H9 (cell line): ENCODE measurements around the gene HS2ST1. TPM values are rescaled to one million over a fixed set of nuclear protein-coding genes. Genes with fewer than 3 reads are reported as not detected.
"Not testable (repeated sequence)": the region's sequence is repeated elsewhere in the genome, so short reads cannot be mapped to it uniquely, and the experiment has no call there.

ENCODE experiments used
- DNase-seq: peaks from one replicate; pipeline ENCODE4 v3.0.0-alpha.2; 2017
- H2AFZ ChIP-seq: one replicate; pipeline ENCODE4 v1.6.1; 2013; ENCODE audit warnings: mild to moderate bottlenecking, low read length, control low read depth, moderate library complexity
- H2AK5ac ChIP-seq: 2 replicates; pipeline ENCODE4 v1.6.1; 2013; ENCODE audit warnings: low read length, control low read depth, mixed read lengths; ENCODE audit not compliant: insufficient read length
- H2BK120ac ChIP-seq: one replicate; pipeline ENCODE4 v1.6.1; 2013; ENCODE audit warnings: low read depth, mild to moderate bottlenecking, low read length, control low read depth, inconsistent platforms; ENCODE audit not compliant: poor library complexity, severe bottlenecking
- H2BK12ac ChIP-seq: 2 replicates; pipeline ENCODE4 v1.6.1; 2013; ENCODE audit warnings: low read length, control low read depth, mixed read lengths, low read depth; ENCODE audit not compliant: insufficient read length
- H2BK15ac ChIP-seq: 2 replicates; pipeline ENCODE4 v1.6.1; 2013; ENCODE audit warnings: low read depth, low read length, control low read depth
- H2BK20ac ChIP-seq: one replicate; pipeline ENCODE4 v1.6.1; 2013; ENCODE audit warnings: low read depth, mild to moderate bottlenecking, low read length, control low read depth, inconsistent platforms; ENCODE audit not compliant: poor library complexity, severe bottlenecking
- H2BK5ac ChIP-seq: 2 replicates; pipeline ENCODE4 v1.6.1; 2013; ENCODE audit warnings: low read length, control low read depth, mixed read lengths; ENCODE audit not compliant: insufficient read length
- H3K14ac ChIP-seq: 2 replicates; pipeline ENCODE4 v1.6.1; 2013; ENCODE audit warnings: low read length, control low read depth; ENCODE audit not compliant: insufficient read depth
- H3K18ac ChIP-seq: 2 replicates; pipeline ENCODE4 v1.6.1; 2013; ENCODE audit warnings: low read depth, mild to moderate bottlenecking, mixed read lengths, low read length, control low read depth; ENCODE audit not compliant: insufficient read length
- H3K23ac ChIP-seq: 2 replicates; pipeline ENCODE4 v1.6.1; 2013; ENCODE audit warnings: low read length, control low read depth, mixed read lengths, low read depth; ENCODE audit not compliant: insufficient read length
- H3K23me2 ChIP-seq: 2 replicates; pipeline ENCODE4 v1.6.1; 2013; ENCODE audit warnings: low read depth, mild to moderate bottlenecking, mixed read lengths, low read length, control low read depth; ENCODE audit not compliant: insufficient read length, poor library complexity, severe bottlenecking
- H3K27ac ChIP-seq: 2 replicates; pipeline ENCODE4 v1.5.1; 2013; ENCODE audit warnings: low read length, control low read depth, mixed read lengths, low read depth; ENCODE audit not compliant: insufficient read length
- H3K27me3 ChIP-seq: 2 replicates; pipeline ENCODE4 v1.6.1; 2013; ENCODE audit warnings: low read length, control low read depth, inconsistent platforms; ENCODE audit not compliant: insufficient read depth
- H3K4ac ChIP-seq: 2 replicates; pipeline ENCODE4 v1.6.1; 2013; ENCODE audit warnings: low read depth, mild to moderate bottlenecking, control low read depth, inconsistent platforms, low read length, moderate library complexity
- H3K4me1 ChIP-seq: 2 replicates; pipeline ENCODE4 v1.6.1; 2013; ENCODE audit warnings: low read length, control low read depth, inconsistent platforms; ENCODE audit not compliant: insufficient read depth
- H3K4me2 ChIP-seq: 2 replicates; pipeline ENCODE4 v1.6.1; 2013; ENCODE audit warnings: low read length, control low read depth, mixed read lengths; ENCODE audit not compliant: insufficient read length, insufficient read depth
- H3K56ac ChIP-seq: 2 replicates; pipeline ENCODE4 v1.6.1; 2013; ENCODE audit warnings: low read depth, mild to moderate bottlenecking, mixed read lengths, low read length, control low read depth; ENCODE audit not compliant: insufficient read length
- H3K79me1 ChIP-seq: 2 replicates; pipeline ENCODE4 v1.6.1; 2013; ENCODE audit warnings: low read depth, mild to moderate bottlenecking, moderate library complexity, low read length, control low read depth, inconsistent platforms; ENCODE audit not compliant: insufficient read depth, poor library complexity, severe bottlenecking
- H3K79me2 ChIP-seq: 2 replicates; pipeline ENCODE4 v1.6.1; 2013; ENCODE audit warnings: low read length, control low read depth, inconsistent platforms; ENCODE audit not compliant: insufficient read depth
- H3K9ac ChIP-seq: 2 replicates; pipeline ENCODE4 v1.6.1; 2013; ENCODE audit warnings: low read length, control low read depth, mixed read lengths; ENCODE audit not compliant: insufficient read length; ENCODE audit errors: extremely low read depth
- H3K9me3 ChIP-seq: one replicate; pipeline ENCODE4 v1.6.1; 2013; ENCODE audit warnings: low read depth, low read length, inconsistent platforms; ENCODE audit not compliant: control insufficient read depth
- H3T11ph ChIP-seq: one replicate; pipeline ENCODE4 v1.6.1; 2013; ENCODE audit warnings: mild to moderate bottlenecking, low read length, control low read depth, inconsistent platforms
- H4K20me1 ChIP-seq: one replicate; pipeline ENCODE4 v1.6.1; 2013; ENCODE audit not compliant: control insufficient read depth, insufficient read length, insufficient read depth
- H4K5ac ChIP-seq: 2 replicates; pipeline ENCODE4 v1.6.1; 2013; ENCODE audit warnings: low read depth, mild to moderate bottlenecking, mixed read lengths, low read length, control low read depth; ENCODE audit not compliant: insufficient read length
- H4K8ac ChIP-seq: replicated peaks from 2 replicates; pipeline ENCODE4 v1.6.1; 2013; ENCODE audit warnings: low read length, control low read depth, mixed read lengths, low read depth; ENCODE audit not compliant: insufficient read length
- H4K91ac ChIP-seq: 2 replicates; pipeline ENCODE4 v1.6.1; 2013; ENCODE audit warnings: low read depth, mild to moderate bottlenecking, moderate library complexity, mixed read lengths, low read length, control low read depth; ENCODE audit not compliant: insufficient read length
- H3K27ac Mint-ChIP-seq, 3 experiments: 2 replicates in 2 of 3; 3 replicates in 1 of 3; pipeline ENCODE4 v1.8.0; 2020 to 2021; ENCODE audit warnings: mixed read lengths in 3 of 3, mild to moderate bottlenecking in 1 of 3, moderate library complexity in 1 of 3
- H3K27me3 Mint-ChIP-seq: 2 replicates; pipeline ENCODE4 v1.8.0; 2021; ENCODE audit warnings: low read depth, mild to moderate bottlenecking, moderate library complexity, mixed read lengths
- H3K36me3 Mint-ChIP-seq, 3 experiments: 2 replicates in 2 of 3; 3 replicates in 1 of 3; pipeline ENCODE4 v1.8.0; 2020 to 2021; ENCODE audit warnings: low read depth in 3 of 3, mixed read lengths in 3 of 3; ENCODE audit not compliant: insufficient read depth in 1 of 3
- H3K4me1 Mint-ChIP-seq, 2 experiments: 2 replicates each; pipeline ENCODE4 v1.8.0; 2020; ENCODE audit warnings: mixed read lengths in 2 of 2
- H3K4me3 Mint-ChIP-seq, 2 experiments: 2 replicates in 1 of 2; 3 replicates in 1 of 2; pipeline ENCODE4 v1.8.0; 2020 to 2021; ENCODE audit warnings: mild to moderate bottlenecking in 2 of 2, mixed read lengths in 2 of 2, moderate library complexity in 1 of 2
- H3K9me3 Mint-ChIP-seq, 2 experiments: 2 replicates in 1 of 2; 3 replicates in 1 of 2; pipeline ENCODE4 v1.8.0; 2020; ENCODE audit warnings: mild to moderate bottlenecking in 2 of 2, mixed read lengths in 2 of 2, moderate library complexity in 1 of 2
- CTCF ChIP-seq: fragments of 200-600 bp; sonication (generic); conservative IDR thresholded peaks from 3 replicates; pipeline ENCODE4 v1.8.0; 2021; ENCODE audit warnings: antibody characterized with exemption, mild to moderate bottlenecking
- WGBS: extraction: QIAGEN DNeasy Blood & Tissue Kit; methylation state at CpG from one replicate; pipeline ENCODE4 v1.1.7; 2013; ENCODE audit warnings: missing lambda C conversion rate, low lambda C conversion rate, mixed read lengths; ENCODE audit not compliant: insufficient read length; ENCODE audit errors: extremely low coverage; 5-methylcytosine and 5-hydroxymethylcytosine counted together
- total RNA-seq: library from RNA; stranded (reverse); gene quantifications from 2 replicates; pipeline ENCODE4 v1.2.1, GENCODE V29; 2021

The HS2ST1 gene
- total RNA-seq, 1 experiment from 2014 or later, result 20.1 TPM

DNA sequence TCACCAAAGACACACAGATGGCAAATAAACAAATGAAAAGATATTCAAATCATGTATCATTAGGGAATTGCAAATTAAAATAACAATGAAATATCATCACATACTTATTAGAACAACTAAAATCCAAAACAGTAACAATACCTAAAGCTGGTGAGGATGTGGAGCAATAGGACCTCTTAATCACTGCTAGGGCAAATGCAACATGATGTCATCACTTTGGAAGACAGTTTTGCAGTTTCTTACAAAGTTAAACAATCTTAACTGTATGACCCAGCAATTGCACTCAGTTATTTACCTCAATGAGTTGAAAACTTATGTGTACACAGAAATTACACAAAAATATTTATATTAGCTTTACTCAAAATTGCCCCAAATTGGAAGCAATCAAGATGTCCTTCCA lies 47.8 kb upstream of the HS2ST1 start:
- peaks cover 4 to 17% (median 9%) of the 10 kb centered on the region in 3 experiments; a peak in 4 of 7 replicates for H3K36me3 Mint-ChIP-seq
- Histone ChIP-seq H3K56ac (no peak overlapping the region), H3K23me2 (no peaks in the 10 kb centered on the region), H4K91ac (no peak overlapping the region), H3K23ac (no peak overlapping the region), H2AK5ac (no peak overlapping the region), H2BK20ac (no peak overlapping the region), H2BK15ac (no peak overlapping the region), H3K4me2 (no peak overlapping the region), H2AFZ (no peak overlapping the region), H2BK12ac (no peak overlapping the region), H2BK120ac (no peak overlapping the region), H3K14ac (no peak overlapping the region), H3K9me3 (no peaks in the 10 kb centered on the region), H4K5ac (no peak overlapping the region), H3K79me1 (peaks cover 5% of the 10 kb centered on the region), H3K4ac (no peak overlapping the region), H3K4me1 (no peaks in the 10 kb centered on the region), H4K20me1 (no peaks in the 10 kb centered on the region), H3K9ac (no peak overlapping the region), H3K18ac (no peak overlapping the region), H3K27ac (no peak overlapping the region), H3K27me3 (no peaks in the 10 kb centered on the region), H3K79me2 (no peaks in the 10 kb centered on the region), H2BK5ac (no peak overlapping the region), H3T11ph (no peak overlapping the region), H4K8ac (no peak overlapping the region)
- TF ChIP-seq CTCF, result no peak
- no peak for DNase-seq
- no peak overlapping the region for H3K27ac Mint-ChIP-seq
- H3K9me3 Mint-ChIP-seq, result no peaks in the 10 kb centered on the region
- H3K27me3 Mint-ChIP-seq, result no peaks in the 10 kb centered on the region
- peaks cover 12% of the 10 kb centered on the region in 2 experiments for H3K4me1 Mint-ChIP-seq
- no peak overlapping the region for H3K4me3 Mint-ChIP-seq

DNA sequence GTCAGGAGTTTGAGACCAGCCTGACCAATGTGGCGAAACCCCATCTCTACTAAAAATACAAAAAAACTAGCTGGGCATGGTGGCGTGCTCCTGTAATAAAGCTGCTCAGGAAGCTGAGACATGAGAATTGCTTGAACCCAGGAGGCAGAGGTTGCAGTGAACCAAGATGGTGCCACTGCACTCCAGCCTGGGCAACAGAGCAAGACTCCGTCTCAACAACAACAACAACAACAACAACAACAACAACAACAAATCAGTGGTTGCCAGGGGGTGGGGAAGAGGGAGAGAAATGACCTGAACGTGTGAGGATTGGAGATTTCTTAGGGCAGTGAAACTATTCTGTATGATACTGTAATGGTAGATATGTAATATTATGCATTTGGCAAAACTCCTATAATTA lies 47.2 kb upstream of the HS2ST1 start:
- not testable (repeated sequence) for H4K20me1 ChIP-seq, DNase-seq
- peaks cover 4 to 17% (median 9%) of the 10 kb centered on the region in 3 experiments; a peak in 4 of 7 replicates for H3K36me3 Mint-ChIP-seq

More for the DNA sequence above, 47.2 kb upstream of the HS2ST1 start:
- not testable (repeated sequence) for H2BK12ac ChIP-seq, H3K56ac ChIP-seq, H3K23ac ChIP-seq, H3K18ac ChIP-seq, H3K9me3 ChIP-seq, H3K79me1 ChIP-seq, H4K5ac ChIP-seq, H3K4me2 ChIP-seq, H3K27me3 ChIP-seq, H3K27ac ChIP-seq, H2BK15ac ChIP-seq, H2AFZ ChIP-seq, H3K27me3 Mint-ChIP-seq, H4K91ac ChIP-seq, H3K4ac ChIP-seq, H3K9ac ChIP-seq, H2BK20ac ChIP-seq, H3K9me3 Mint-ChIP-seq, H3K14ac ChIP-seq, H3K4me3 Mint-ChIP-seq, H3T11ph ChIP-seq, H4K8ac ChIP-seq, H2BK5ac ChIP-seq, H3K23me2 ChIP-seq, H2BK120ac ChIP-seq, H3K79me2 ChIP-seq, H3K4me1 ChIP-seq, H2AK5ac ChIP-seq
- peaks cover 12% of the 10 kb centered on the region in 2 experiments for H3K4me1 Mint-ChIP-seq
- WGBS, result no CpG with 5 or more reads among the region's 4 CpGs
- peak overlapping the region in 1 of 3 experiments; percentile 10; a peak in 2 of 7 replicates for H3K27ac Mint-ChIP-seq
